HUES64 (cell line): ENCODE data around the gene MYRIP.

ENCODE experiments used
- H3K27ac ChIP-seq: 2 replicates; pipeline ENCODE4 v1.7.0; 2013; ENCODE audit warnings: low read depth, low read length, inconsistent platforms
- H3K27me3 ChIP-seq: 2 replicates; pipeline ENCODE4 v1.6.1; 2013; ENCODE audit warnings: mild to moderate bottlenecking, low read length; ENCODE audit not compliant: insufficient read depth
- H3K36me3 ChIP-seq: 2 replicates; pipeline ENCODE4 v1.6.1; 2013; ENCODE audit warnings: mild to moderate bottlenecking, low read length; ENCODE audit not compliant: insufficient read depth
- H3K4me1 ChIP-seq: 2 replicates; pipeline ENCODE4 v1.6.1; 2013; ENCODE audit warnings: mild to moderate bottlenecking, low read length, moderate library complexity; ENCODE audit not compliant: insufficient read depth
- H3K4me3 ChIP-seq: 2 replicates; pipeline ENCODE4 v1.5.1; 2013; ENCODE audit warnings: mild to moderate bottlenecking, low read length, moderate library complexity
- H3K9ac ChIP-seq: 2 replicates; pipeline ENCODE4 v1.6.1; 2013; ENCODE audit warnings: mild to moderate bottlenecking, low read depth, low read length
- H3K9me3 ChIP-seq: 2 replicates; pipeline ENCODE4 v1.6.1; 2013; ENCODE audit warnings: low read depth, low read length; ENCODE audit not compliant: insufficient read depth
- WGBS: fragments of 150-250, 120-280 bp; methylation state at CpG from one replicate; pipeline ENCODE4 v1.1.7; 2013; ENCODE audit warnings: missing lambda C conversion rate; 5-methylcytosine and 5-hydroxymethylcytosine counted together

Gene MYRIP

GRCh38 chr3:40137591-40138295 lies 328.3 kb downstream of the MYRIP start:
- Histone ChIP-seq H3K4me1 (no peaks in the 10 kb centered on the region), H3K4me3 (no peak overlapping the region), H3K36me3 (no peaks in the 10 kb centered on the region), H3K9ac (no peak overlapping the region), H3K9me3 (peaks cover 13% of the 10 kb centered on the region), H3K27me3 (no peaks in the 10 kb centered on the region), H3K27ac (no peak overlapping the region)
- WGBS: 94% methylated on average over 5 of the region's 5 CpGs

GRCh38 chr3:40143283-40144090 lies 334.1 kb downstream of the MYRIP start:
- Histone ChIP-seq H3K4me1 (no peaks in the 10 kb centered on the region), H3K27me3 (no peaks in the 10 kb centered on the region), H3K4me3 (no peak overlapping the region), H3K36me3 (no peaks in the 10 kb centered on the region), H3K9ac (no peak overlapping the region), H3K27ac (no peak overlapping the region), H3K9me3 (no peaks in the 10 kb centered on the region)
- WGBS: 91% methylated on average over 9 of the region's 10 CpGs

GRCh38 chr3:40148827-40149226 lies 339.4 kb downstream of the MYRIP start:
- H3K9ac ChIP-seq: no peak overlapping the region
- H3K4me1 ChIP-seq: no peaks in the 10 kb centered on the region
- 98% methylated on average over 2 of the region's 2 CpGs for WGBS
- no peaks in the 10 kb centered on the region for H3K9me3 ChIP-seq
- no peaks in the 10 kb centered on the region for H3K36me3 ChIP-seq
- H3K4me3 ChIP-seq: no peak overlapping the region
- H3K27me3 ChIP-seq: no peaks in the 10 kb centered on the region
- H3K27ac ChIP-seq: no peak overlapping the region

DNA sequence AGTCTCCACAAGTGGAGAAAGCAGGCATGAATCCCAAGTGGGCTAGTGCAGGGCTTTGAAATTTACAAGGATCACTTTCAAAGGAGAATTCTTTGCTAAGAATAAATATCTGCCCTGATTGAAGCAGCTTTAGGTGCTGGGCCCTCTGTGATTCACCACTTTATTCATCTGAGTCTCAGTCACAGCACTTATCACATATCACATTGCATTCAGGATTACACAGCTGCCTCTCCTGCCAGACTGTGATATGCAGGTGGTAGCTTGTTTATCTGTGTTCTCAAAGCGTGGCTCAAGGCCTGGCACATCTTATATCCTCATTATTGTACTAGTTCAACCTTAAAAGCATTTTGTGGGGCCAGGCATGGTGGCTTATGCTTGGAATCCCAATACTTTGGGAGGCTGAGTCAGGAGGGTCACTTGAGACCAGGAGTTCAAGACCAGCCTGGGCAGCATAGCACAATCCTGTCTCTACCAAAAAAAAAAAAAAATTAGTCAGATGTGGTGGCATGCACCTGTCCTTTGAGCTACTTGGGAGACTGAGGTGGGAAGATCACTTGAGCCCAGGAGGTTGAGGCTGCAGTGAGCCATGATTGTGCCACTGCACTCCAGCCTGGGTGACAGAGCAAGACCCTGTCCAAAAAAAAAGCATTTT lies 343.2 kb downstream of the MYRIP start:
- WGBS: no CpG with 5 or more reads among the region's 1 CpG
- no peak overlapping the region for H3K9ac ChIP-seq

GRCh38 chr3:40160933-40161332 lies 351.5 kb downstream of the MYRIP start:
- Histone ChIP-seq H3K27me3 (no peaks in the 10 kb centered on the region), H3K4me3 (no peak overlapping the region), H3K36me3 (no peaks in the 10 kb centered on the region), H3K9ac (no peak overlapping the region), H3K27ac (no peak overlapping the region), H3K4me1 (no peaks in the 10 kb centered on the region), H3K9me3 (peaks cover 7% of the 10 kb centered on the region)
- 95% methylated on average over 4 of the region's 6 CpGs for WGBS

More for the DNA sequence above, 343.2 kb downstream of the MYRIP start:
- Histone ChIP-seq H3K4me1 (no peaks in the 10 kb centered on the region), H3K27me3 (no peaks in the 10 kb centered on the region), H3K9me3 (no peaks in the 10 kb centered on the region), H3K4me3 (no peak overlapping the region), H3K27ac (no peak overlapping the region), H3K36me3 (no peaks in the 10 kb centered on the region)

- no peak overlapping the region for H3K4me3 ChIP-seq
- H3K27me3 ChIP-seq: no peaks in the 10 kb centered on the region
- H3K4me1 ChIP-seq: no peaks in the 10 kb centered on the region
- H3K36me3 ChIP-seq: no peaks in the 10 kb centered on the region
- H3K27ac ChIP-seq: no peak overlapping the region
- H3K9me3 ChIP-seq: peaks cover 7% of the 10 kb centered on the region
- H3K9ac ChIP-seq: no peak overlapping the region
Observed at GRCh38 chr3:40162616-40163015, 353.2 kb downstream of the MYRIP start.

GRCh38 chr3:40166997-40167396 lies 357.6 kb downstream of the MYRIP start:
- Histone ChIP-seq H3K9me3 (no peaks in the 10 kb centered on the region), H3K4me3 (no peak overlapping the region), H3K27ac (no peak overlapping the region), H3K36me3 (no peaks in the 10 kb centered on the region), H3K27me3 (no peaks in the 10 kb centered on the region), H3K4me1 (no peaks in the 10 kb centered on the region), H3K9ac (no peak overlapping the region)
- WGBS: 60% methylated on average over 2 of the region's 2 CpGs

DNA sequence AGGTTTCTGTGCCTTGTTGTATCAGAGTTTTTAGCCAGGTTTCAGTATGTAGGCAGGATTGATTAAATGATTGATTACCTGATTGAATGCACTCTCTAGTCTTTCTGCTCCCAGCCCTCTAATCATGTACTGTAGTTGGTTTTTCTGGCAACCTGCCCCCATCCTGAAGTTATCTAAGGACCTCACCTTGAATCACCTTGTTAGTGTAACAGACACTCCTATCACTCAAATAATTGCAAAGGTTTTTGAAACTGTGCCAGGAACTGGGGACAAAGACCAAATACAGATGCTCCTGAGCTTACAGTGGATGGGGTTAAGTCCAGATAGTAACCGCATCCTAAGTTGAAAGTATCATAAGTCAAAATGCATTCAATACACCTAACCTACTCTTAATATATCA lies 358.5 kb downstream of the MYRIP start:
- no peak overlapping the region for H3K9ac ChIP-seq
- no peaks in the 10 kb centered on the region for H3K4me1 ChIP-seq
- no peaks in the 10 kb centered on the region for H3K9me3 ChIP-seq
- H3K36me3 ChIP-seq: no peaks in the 10 kb centered on the region
- WGBS: 91% methylated on average over 1 of the region's 1 CpG
- H3K27ac ChIP-seq: no peak overlapping the region
- H3K27me3 ChIP-seq: no peaks in the 10 kb centered on the region
- no peak overlapping the region for H3K4me3 ChIP-seq

- H3K4me3 ChIP-seq: no peak overlapping the region
- 95% methylated on average over 5 of the region's 5 CpGs for WGBS
- no peaks in the 10 kb centered on the region for H3K27me3 ChIP-seq
- H3K36me3 ChIP-seq: no peaks in the 10 kb centered on the region
- no peaks in the 10 kb centered on the region for H3K9me3 ChIP-seq
- no peak overlapping the region for H3K9ac ChIP-seq
- H3K27ac ChIP-seq: no peak overlapping the region
- no peaks in the 10 kb centered on the region for H3K4me1 ChIP-seq
Observed at GRCh38 chr3:40169983-40170382, 360.6 kb downstream of the MYRIP start.

- Histone ChIP-seq H3K27me3 (no peaks in the 10 kb centered on the region), H3K9ac (no peak overlapping the region), H3K36me3 (no peaks in the 10 kb centered on the region), H3K9me3 (no peaks in the 10 kb centered on the region), H3K4me3 (no peak overlapping the region), H3K4me1 (no peaks in the 10 kb centered on the region), H3K27ac (no peak overlapping the region)
- WGBS: 94% methylated on average over 1 of the region's 1 CpG
Observed at GRCh38 chr3:40170395-40170794, 361.0 kb downstream of the MYRIP start.

- WGBS: 86% methylated on average over 1 of the region's 1 CpG
- H3K4me1 ChIP-seq: no peaks in the 10 kb centered on the region
Observed at GRCh38 chr3:40172560-40172959, 363.2 kb downstream of the MYRIP start.

More at GRCh38 chr3:40172560-40172959, 363.2 kb downstream of the MYRIP start:
- Histone ChIP-seq H3K9me3 (no peaks in the 10 kb centered on the region), H3K27ac (no peak overlapping the region), H3K4me3 (no peak overlapping the region), H3K27me3 (no peaks in the 10 kb centered on the region), H3K36me3 (no peaks in the 10 kb centered on the region), H3K9ac (no peak overlapping the region)
